GM21526 (cell line): ENCODE results near the gene ELMO1.

Experiments
- ATAC-seq: cut with Tn5 transposase; IDR thresholded peaks from one replicate; pipeline ENCODE4 v1.9.1; 2021; ENCODE audit warnings: moderate library complexity; ENCODE audit not compliant: unreplicated experiment, low FRiP score

Gene ELMO1

GRCh38 chr7:36910401-36910800 is 538.3 kb downstream of the ELMO1 start:
- no peak for ATAC-seq

- ATAC-seq: no peak
Measured at GRCh38 chr7:36906956-36907635, 541.6 kb downstream of the ELMO1 start.

GRCh38 chr7:36906448-36906847 is 542.2 kb downstream of the ELMO1 start:
- no peak for ATAC-seq

GRCh38 chr7:36905841-36906240 is 542.8 kb downstream of the ELMO1 start:
- no peak for ATAC-seq

- no peak for ATAC-seq
Measured at GRCh38 chr7:36904802-36905201, 543.9 kb downstream of the ELMO1 start.

GRCh38 chr7:36904101-36904500 is 544.6 kb downstream of the ELMO1 start:
- ATAC-seq: no peak

GRCh38 chr7:36900988-36901710 is 547.5 kb downstream of the ELMO1 start:
- no peak for ATAC-seq

GRCh38 chr7:36898186-36898585 is 550.5 kb downstream of the ELMO1 start:
- no peak for ATAC-seq

- ATAC-seq: no peak
Measured at GRCh38 chr7:36896956-36897590, 551.6 kb downstream of the ELMO1 start.

GRCh38 chr7:36896418-36896817 is 552.2 kb downstream of the ELMO1 start:
- ATAC-seq: no peak

GRCh38 chr7:36895192-36895591 is 553.5 kb downstream of the ELMO1 start:
- no peak for ATAC-seq

- ATAC-seq: no peak
Measured at GRCh38 chr7:36894190-36894589, 554.5 kb downstream of the ELMO1 start.

- no peak for ATAC-seq
Measured at GRCh38 chr7:36889182-36889581, 559.5 kb downstream of the ELMO1 start.

- no peak for ATAC-seq
Measured at GRCh38 chr7:36887969-36888368, 560.7 kb downstream of the ELMO1 start.

GRCh38 chr7:36887233-36887632 is 561.4 kb downstream of the ELMO1 start:
- ATAC-seq: no peak

- ATAC-seq: no peak
Measured at GRCh38 chr7:36884910-36885309, 563.8 kb downstream of the ELMO1 start.

- ATAC-seq: no peak
Measured at GRCh38 chr7:36884351-36884750, 564.3 kb downstream of the ELMO1 start.

- no peak for ATAC-seq
Measured at GRCh38 chr7:36881233-36881874, 567.3 kb downstream of the ELMO1 start.

GRCh38 chr7:36880108-36880507 is 568.6 kb downstream of the ELMO1 start:
- no peak for ATAC-seq

- ATAC-seq: no peak
Measured at GRCh38 chr7:36879021-36879420, 569.6 kb downstream of the ELMO1 start.

- ATAC-seq: no peak
Measured at GRCh38 chr7:36878288-36878687, 570.4 kb downstream of the ELMO1 start.
